ENCODE data around the gene TEAD4. TPM values are rescaled to one million over a fixed set of nuclear protein-coding genes. Genes with fewer than 3 reads are reported as not detected.

Gene TEAD4
- total and polyA plus RNA-seq, 2 experiments from 2014 or later: 68.1 to 145 TPM

DNA sequence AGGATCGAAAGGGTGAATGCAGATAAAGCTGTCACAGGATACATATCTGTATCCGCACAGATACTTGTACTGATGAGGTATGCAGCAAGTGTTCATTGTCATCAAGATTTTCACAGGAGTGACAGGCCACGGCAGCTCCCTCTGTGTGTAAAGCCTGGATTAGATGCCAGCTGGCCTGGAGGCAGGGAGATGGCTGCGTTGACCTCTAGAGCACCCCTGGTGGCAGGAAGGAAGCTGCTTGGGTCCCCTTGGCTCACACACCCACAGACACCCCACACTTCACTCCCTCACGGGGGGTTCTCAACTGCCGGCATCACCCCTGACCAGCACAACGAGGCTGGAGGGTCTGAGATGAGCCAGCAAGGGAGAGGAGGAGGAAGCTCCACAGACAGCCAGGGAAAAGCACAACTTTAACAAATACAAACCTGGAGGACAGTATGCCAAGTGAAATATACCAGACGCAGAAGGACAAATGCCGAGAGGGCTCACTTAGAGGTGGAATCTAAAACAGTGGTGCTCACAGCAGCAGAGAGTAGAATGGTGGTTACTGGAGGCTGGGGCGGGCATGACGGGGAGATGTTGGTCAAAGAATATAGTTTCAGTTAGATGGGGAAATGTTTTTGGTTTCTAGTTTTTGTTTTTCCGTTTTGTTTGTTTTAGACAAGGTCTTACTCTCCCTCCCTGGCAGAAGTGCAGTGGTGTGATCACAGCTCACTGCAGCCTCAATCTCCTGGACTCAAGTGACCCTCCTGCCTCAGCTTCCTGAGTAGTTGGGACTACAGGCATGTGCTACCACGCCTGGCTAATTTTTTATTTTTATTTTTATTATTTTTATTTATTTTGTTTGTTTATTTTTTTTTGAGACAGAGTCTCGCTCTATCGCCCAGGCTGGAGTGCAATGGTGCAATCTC is 45.7 kb downstream of the TEAD4 start:
- Mint-ChIP-seq H3K4me3 (no peak overlapping the region), H3K27ac (peak overlapping the region; percentile 49; the same call in 1 of the 2 replicates), H3K36me3 (ENCODE audit: low read depth) (peaks cover 42% of the 10 kb centered on the region), H3K27me3 (ENCODE audit: insufficient read depth, low read depth, poor library complexity) (peaks cover 12% of the 10 kb centered on the region), H3K4me1 (peaks cover 26% of the 10 kb centered on the region), H3K9me3 (no peaks in the 10 kb centered on the region)
- peaks cover 68% of the 10 kb centered on the region for H3K79me2 ChIP-seq (replicated peaks; ENCODE audit: insufficient read depth)
- H2AFZ ChIP-seq: no peak overlapping the region
- peaks cover 52% of the 10 kb centered on the region for H4K20me1 ChIP-seq (replicated peaks; ENCODE audit: insufficient read depth)
- 0 out of 2 replicates have a peak, but pooled peaks cover 4% of the 10 kb centered on the region for H3K4me1 ChIP-seq (ENCODE audit: insufficient read depth)
- DNase-seq (ENCODE audit: low spot score) (peak; percentile 56), ATAC-seq (peak; percentile 70)
- H3K4me2 ChIP-seq: no peak overlapping the region
- peak overlapping the region; percentile 87; the same call in 1 of the 2 replicates for H3K27ac ChIP-seq (ENCODE audit: low read depth)
- peaks cover 25% of the 10 kb centered on the region for H3K36me3 ChIP-seq (ENCODE audit: insufficient read depth)
- peaks cover 19% of the 10 kb centered on the region; the same call in 1 of the 2 replicates for H3F3A ChIP-seq (replicated peaks; ENCODE audit: low read depth)
- no peaks in the 10 kb centered on the region for H3K9me2 ChIP-seq (ENCODE audit: insufficient read depth)
- H3K27me3 ChIP-seq (ENCODE audit: insufficient read depth): no peaks in the 10 kb centered on the region
- no peak overlapping the region for H3K4me3 ChIP-seq
- TF ChIP-seq, protein P1, sequence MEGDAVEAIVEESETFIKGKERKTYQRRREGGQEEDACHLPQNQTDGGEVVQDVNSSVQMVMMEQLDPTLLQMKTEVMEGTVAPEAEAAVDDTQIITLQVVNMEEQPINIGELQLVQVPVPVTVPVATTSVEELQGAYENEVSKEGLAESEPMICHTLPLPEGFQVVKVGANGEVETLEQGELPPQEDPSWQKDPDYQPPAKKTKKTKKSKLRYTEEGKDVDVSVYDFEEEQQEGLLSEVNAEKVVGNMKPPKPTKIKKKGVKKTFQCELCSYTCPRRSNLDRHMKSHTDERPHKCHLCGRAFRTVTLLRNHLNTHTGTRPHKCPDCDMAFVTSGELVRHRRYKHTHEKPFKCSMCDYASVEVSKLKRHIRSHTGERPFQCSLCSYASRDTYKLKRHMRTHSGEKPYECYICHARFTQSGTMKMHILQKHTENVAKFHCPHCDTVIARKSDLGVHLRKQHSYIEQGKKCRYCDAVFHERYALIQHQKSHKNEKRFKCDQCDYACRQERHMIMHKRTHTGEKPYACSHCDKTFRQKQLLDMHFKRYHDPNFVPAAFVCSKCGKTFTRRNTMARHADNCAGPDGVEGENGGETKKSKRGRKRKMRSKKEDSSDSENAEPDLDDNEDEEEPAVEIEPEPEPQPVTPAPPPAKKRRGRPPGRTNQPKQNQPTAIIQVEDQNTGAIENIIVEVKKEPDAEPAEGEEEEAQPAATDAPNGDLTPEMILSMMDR (conservative IDR thresholded peaks at IDR 0.05; ENCODE audit: low read depth in 2 of 2): peak; percentile 46 to 51; a peak in 3 of 4 replicates
- TF ChIP-seq EZH2phosphoT487 (IDR thresholded peaks at IDR 0.05; ENCODE audit: unreplicated experiment) (no peak), STAT1 (IDR thresholded peaks at IDR 0.05; ENCODE audit: unreplicated experiment) (no peak), EZH2 (IDR thresholded peaks at IDR 0.05; ENCODE audit: low read depth, unreplicated experiment) (no peak), JUNB (IDR thresholded peaks at IDR 0.05; ENCODE audit: unreplicated experiment) (no peak), CREB1 (CRISPR knock-in tag; IDR thresholded peaks at IDR 0.05; ENCODE audit: low read depth) (no peak)
- TF ChIP-seq, protein P2, sequence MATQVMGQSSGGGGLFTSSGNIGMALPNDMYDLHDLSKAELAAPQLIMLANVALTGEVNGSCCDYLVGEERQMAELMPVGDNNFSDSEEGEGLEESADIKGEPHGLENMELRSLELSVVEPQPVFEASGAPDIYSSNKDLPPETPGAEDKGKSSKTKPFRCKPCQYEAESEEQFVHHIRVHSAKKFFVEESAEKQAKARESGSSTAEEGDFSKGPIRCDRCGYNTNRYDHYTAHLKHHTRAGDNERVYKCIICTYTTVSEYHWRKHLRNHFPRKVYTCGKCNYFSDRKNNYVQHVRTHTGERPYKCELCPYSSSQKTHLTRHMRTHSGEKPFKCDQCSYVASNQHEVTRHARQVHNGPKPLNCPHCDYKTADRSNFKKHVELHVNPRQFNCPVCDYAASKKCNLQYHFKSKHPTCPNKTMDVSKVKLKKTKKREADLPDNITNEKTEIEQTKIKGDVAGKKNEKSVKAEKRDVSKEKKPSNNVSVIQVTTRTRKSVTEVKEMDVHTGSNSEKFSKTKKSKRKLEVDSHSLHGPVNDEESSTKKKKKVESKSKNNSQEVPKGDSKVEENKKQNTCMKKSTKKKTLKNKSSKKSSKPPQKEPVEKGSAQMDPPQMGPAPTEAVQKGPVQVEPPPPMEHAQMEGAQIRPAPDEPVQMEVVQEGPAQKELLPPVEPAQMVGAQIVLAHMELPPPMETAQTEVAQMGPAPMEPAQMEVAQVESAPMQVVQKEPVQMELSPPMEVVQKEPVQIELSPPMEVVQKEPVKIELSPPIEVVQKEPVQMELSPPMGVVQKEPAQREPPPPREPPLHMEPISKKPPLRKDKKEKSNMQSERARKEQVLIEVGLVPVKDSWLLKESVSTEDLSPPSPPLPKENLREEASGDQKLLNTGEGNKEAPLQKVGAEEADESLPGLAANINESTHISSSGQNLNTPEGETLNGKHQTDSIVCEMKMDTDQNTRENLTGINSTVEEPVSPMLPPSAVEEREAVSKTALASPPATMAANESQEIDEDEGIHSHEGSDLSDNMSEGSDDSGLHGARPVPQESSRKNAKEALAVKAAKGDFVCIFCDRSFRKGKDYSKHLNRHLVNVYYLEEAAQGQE (IDR thresholded peaks at IDR 0.05; ENCODE audit: unreplicated experiment): no peak

GRCh38 chr12:3005736-3006135 is 46.5 kb downstream of the TEAD4 start:
- no peak overlapping the region for H3K4me2 ChIP-seq
- H3K36me3 ChIP-seq (ENCODE audit: insufficient read depth): peaks cover 23% of the 10 kb centered on the region
- H3K4me3 Mint-ChIP-seq: no peak overlapping the region
- peaks cover 49% of the 10 kb centered on the region for H4K20me1 ChIP-seq (replicated peaks; ENCODE audit: insufficient read depth)
- H3K9me3 Mint-ChIP-seq: no peaks in the 10 kb centered on the region
- peaks cover 37% of the 10 kb centered on the region for H3K36me3 Mint-ChIP-seq (ENCODE audit: low read depth)
- H3K27ac Mint-ChIP-seq: no peak overlapping the region
- peaks cover 19% of the 10 kb centered on the region; the same call in 1 of the 2 replicates for H3F3A ChIP-seq (replicated peaks; ENCODE audit: low read depth)
- H3K27ac ChIP-seq (ENCODE audit: low read depth): 0 out of 2 replicates have a peak overlapping the region, but pooled peaks have one; percentile 69
- DNase-seq (ENCODE audit: low spot score) (no peak), ATAC-seq (no peak)
- H3K4me1 Mint-ChIP-seq: peaks cover 18% of the 10 kb centered on the region
- no peak overlapping the region for H2AFZ ChIP-seq
- no peaks in the 10 kb centered on the region for H3K27me3 ChIP-seq (ENCODE audit: insufficient read depth)
- H3K9me2 ChIP-seq (ENCODE audit: insufficient read depth): no peaks in the 10 kb centered on the region
- H3K4me3 ChIP-seq: no peak overlapping the region
- H3K79me2 ChIP-seq (replicated peaks; ENCODE audit: insufficient read depth): peaks cover 60% of the 10 kb centered on the region
- peaks cover 9% of the 10 kb centered on the region for H3K27me3 Mint-ChIP-seq (ENCODE audit: insufficient read depth, low read depth, poor library complexity)
- TF ChIP-seq, protein P2 (IDR thresholded peaks at IDR 0.05; ENCODE audit: unreplicated experiment): no peak
- peak; percentile 44 for TF ChIP-seq EZH2phosphoT487 (IDR thresholded peaks at IDR 0.05; ENCODE audit: unreplicated experiment)
- H3K4me1 ChIP-seq (ENCODE audit: insufficient read depth): no peaks in the 10 kb centered on the region
